H1 (cell line): ENCODE results near the gene HTR1B. TPM values are rescaled to one million over a fixed set of nuclear protein-coding genes. Genes with fewer than 3 reads are reported as not detected.

Source experiments
- CEBPB ChIP-seq: IDR thresholded peaks from 2 replicates; pipeline ENCODE4 v1.6.1; 2012; ENCODE audit warnings: low read depth, low read length
- EP300 ChIP-seq, 2 experiments: IDR thresholded peaks; 1 replicate in 1 of 2; 2 replicates in 1 of 2; pipeline ENCODE4 v1.6.1; 2011 to 2012; ENCODE audit warnings: low read depth in 2 of 2, low read length in 2 of 2, mild to moderate bottlenecking in 2 of 2, borderline replicate concordance in 1 of 2, inconsistent platforms in 1 of 2, moderate library complexity in 1 of 2
- EZH2 ChIP-seq: fragments of 200-600 bp; sonication (generic); IDR thresholded peaks from 2 replicates; pipeline ENCODE4 v1.7.1; 2012; ENCODE audit warnings: low read depth, mild to moderate bottlenecking, moderate library complexity, low read length, inconsistent platforms; ENCODE audit not compliant: severe bottlenecking
- KDM1A ChIP-seq: fragments of 200-600, 300-600 bp; sonication (generic); IDR thresholded peaks from 2 replicates; pipeline ENCODE4 v1.7.1; 2016; ENCODE audit warnings: mild to moderate bottlenecking, low read length, borderline replicate concordance
- KDM5A ChIP-seq: fragments of 200-600 bp; IDR thresholded peaks from 2 replicates; pipeline ENCODE4 v1.7.1; 2012; ENCODE audit warnings: mild to moderate bottlenecking, low read length, inconsistent platforms, mixed read lengths
- SRF ChIP-seq: IDR thresholded peaks from 2 replicates; pipeline ENCODE4 v1.6.1; 2011; ENCODE audit warnings: mild to moderate bottlenecking, low read depth, low read length, moderate library complexity
- SUZ12 ChIP-seq: fragments of 200-600 bp; sonication (generic); IDR thresholded peaks from 2 replicates; pipeline ENCODE4 v1.6.1; 2012; ENCODE audit warnings: mild to moderate bottlenecking, inconsistent platforms, low read length, moderate library complexity, mixed read lengths
- polyA plus RNA-seq, 7 experiments: library from polyadenylated mRNA; depleted of rRNA in 3 of 7; stranded (reverse) in 5 of 7; unstranded in 2 of 7; fragments of >200 nt in 5 of 7; fragments of 200-250 nt in 2 of 7; gene quantifications; 1 replicate in 5 of 7; 2 replicates in 1 of 7; 4 replicates in 1 of 7; pipeline versions ENCODE4 v1.2.1 to v1.2.3, GENCODE V29; 2011 to 2013; ENCODE audit warnings: missing spikeins in 2 of 7, mixed read lengths in 2 of 7
- total RNA-seq: library from RNA; stranded (reverse); fragmentation: NEBNext Ultra II Directional; extraction: Animal tissue kit (Norgen Biotek cat#: 25700); gene quantifications from 2 replicates; pipeline ENCODE4 v1.2.1, GENCODE V29; 2021
- TF ChIP-seq, protein P1 (sequence below): IDR thresholded peaks from 2 replicates; pipeline ENCODE4 v1.6.1; 2012; ENCODE audit warnings: inconsistent platforms

The HTR1B gene
- total and polyA plus RNA-seq, 2 of the 8 experiments (the other 6 are each of a cell fraction or from before 2014, with no cell fraction given) = 1.1 to 1.4 TPM

GRCh38 chr6:77430504-77430903 lies 32.8 kb downstream of the HTR1B start (continued):
- TF ChIP-seq KDM1A (no peak), KDM5A (no peak), EZH2 (no peak), CEBPB (no peak), SRF (no peak), EP300 (IDR thresholded peaks at IDR 0.05; ENCODE audit: borderline replicate concordance in 1 of 2, low read depth in 2 of 2, low read length in 2 of 2) (no peak), SUZ12 (no peak)
- TF ChIP-seq, protein P1, sequence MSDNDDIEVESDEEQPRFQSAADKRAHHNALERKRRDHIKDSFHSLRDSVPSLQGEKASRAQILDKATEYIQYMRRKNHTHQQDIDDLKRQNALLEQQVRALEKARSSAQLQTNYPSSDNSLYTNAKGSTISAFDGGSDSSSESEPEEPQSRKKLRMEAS = no peak
